CD4-positive, alpha-beta T cell (primary cell): Measurements from ENCODE around the gene RPLP1. TPM values are rescaled to one million over a fixed set of nuclear protein-coding genes. Genes with fewer than 3 reads are reported as not detected.

ENCODE experiments used
- ATAC-seq: fragments of 200-7000 bp; cut with Tn5 transposase; one replicate; pipeline ENCODE4 v1.10.0; 2022; ENCODE audit warnings: mild to moderate bottlenecking; ENCODE audit not compliant: poor library complexity
- CTCF ChIA-PET: fragments of 350-600 bp; sonication (Branson Sonifier 250); formaldehyde crosslinking; loops from one replicate; lab custom pipeline; 2021; ENCODE audit warnings: antibody characterized with exemption, inconsistent platforms; lab: Charles Lee
- POLR2A ChIA-PET: fragments of 350-600 bp; sonication (Branson Sonifier 250); formaldehyde crosslinking; loops from one replicate; lab custom pipeline; 2021; ENCODE audit warnings: antibody characterized with exemption, inconsistent platforms; lab: Charles Lee
- DNase-seq, 14 experiments: peaks; one replicate each; pipeline ENCODE4 v3.0.0-alpha.2; 2013 to 2020; ENCODE audit warnings: mixed read lengths in 2 of 14
- H3K27ac ChIP-seq, 2 donors: one replicate each; pipeline versions ENCODE4 v1.5.1 to v1.7.0; 2013; ENCODE audit warnings: low read length in 2 of 2, low read depth in 1 of 2, mild to moderate bottlenecking in 1 of 2
- H3K27me3 ChIP-seq, 2 experiments: 1 replicate in 1 of 2; 2 replicates in 1 of 2; pipeline versions ENCODE4 v1.6.1 to v1.7.0; 2013; ENCODE audit warnings: low read length in 2 of 2, control low read depth in 1 of 2, mild to moderate bottlenecking in 1 of 2, moderate library complexity in 1 of 2; ENCODE audit not compliant: insufficient read depth in 2 of 2, control insufficient read depth in 1 of 2
- H3K36me3 ChIP-seq: one replicate; pipeline ENCODE4 v1.6.1; 2013; ENCODE audit warnings: low read length, control low read depth; ENCODE audit not compliant: insufficient read depth
- H3K4me1 ChIP-seq: one replicate; pipeline ENCODE4 v1.6.1; 2013; ENCODE audit warnings: low read length, control low read depth; ENCODE audit not compliant: insufficient read depth
- H3K4me3 ChIP-seq: one replicate; pipeline ENCODE4 v1.5.1; 2013; ENCODE audit warnings: mild to moderate bottlenecking, low read length, moderate library complexity
- H3K9me3 ChIP-seq, 2 experiments: 1 replicate in 1 of 2; 2 replicates in 1 of 2; pipeline versions ENCODE4 v1.6.1 to v1.7.0; 2013; ENCODE audit warnings: low read length in 2 of 2, mild to moderate bottlenecking in 2 of 2, control low read depth in 1 of 2, moderate library complexity in 1 of 2; ENCODE audit not compliant: control insufficient read depth in 1 of 2, insufficient read depth in 1 of 2
- H3K27ac Mint-ChIP-seq: one replicate; pipeline ENCODE4 v1.8.0; 2020; ENCODE audit warnings: mixed read lengths
- H3K27me3 Mint-ChIP-seq: one replicate; pipeline ENCODE4 v1.8.0; 2021; ENCODE audit warnings: mixed read lengths
- H3K36me3 Mint-ChIP-seq: one replicate; pipeline ENCODE4 v1.8.0; 2021; ENCODE audit warnings: low read depth, mixed read lengths
- H3K4me1 Mint-ChIP-seq: one replicate; pipeline ENCODE4 v1.8.0; 2021; ENCODE audit warnings: low read depth, mixed read lengths
- H3K4me3 Mint-ChIP-seq: one replicate; pipeline ENCODE4 v1.8.0; 2020; ENCODE audit warnings: mild to moderate bottlenecking, mixed read lengths
- H3K9me3 Mint-ChIP-seq: one replicate; pipeline ENCODE4 v1.8.0; 2020; ENCODE audit warnings: mixed read lengths
- CTCF ChIP-seq: fragments of 200-600 bp; IDR thresholded peaks from one replicate; pipeline ENCODE4 v1.8.0; 2022; ENCODE audit warnings: antibody characterized with exemption, mild to moderate bottlenecking
- intact Hi-C, 2 experiments: fragments of 100-400 bp; cut with DNase I in 1 of 2; cut with micrococcal nuclease in 1 of 2; formaldehyde crosslinking; loops; one replicate each; pipeline versions ENCODE4 v1.15.1 to v1.9.0; 2023 to 2025; cut with DNase I, micrococcal nuclease
- total RNA-seq, 174 experiments: library from RNA in 2 of 174; stranded (reverse) in 2 of 174; gene quantifications; one replicate each; pipeline ENCODE4 v1.2.3 and lab custom pipeline; 2021 to 2026

RPLP1 gene
- total RNA-seq, 2 experiments from 2014 or later = 2,527 to 2,615 TPM

DNA sequence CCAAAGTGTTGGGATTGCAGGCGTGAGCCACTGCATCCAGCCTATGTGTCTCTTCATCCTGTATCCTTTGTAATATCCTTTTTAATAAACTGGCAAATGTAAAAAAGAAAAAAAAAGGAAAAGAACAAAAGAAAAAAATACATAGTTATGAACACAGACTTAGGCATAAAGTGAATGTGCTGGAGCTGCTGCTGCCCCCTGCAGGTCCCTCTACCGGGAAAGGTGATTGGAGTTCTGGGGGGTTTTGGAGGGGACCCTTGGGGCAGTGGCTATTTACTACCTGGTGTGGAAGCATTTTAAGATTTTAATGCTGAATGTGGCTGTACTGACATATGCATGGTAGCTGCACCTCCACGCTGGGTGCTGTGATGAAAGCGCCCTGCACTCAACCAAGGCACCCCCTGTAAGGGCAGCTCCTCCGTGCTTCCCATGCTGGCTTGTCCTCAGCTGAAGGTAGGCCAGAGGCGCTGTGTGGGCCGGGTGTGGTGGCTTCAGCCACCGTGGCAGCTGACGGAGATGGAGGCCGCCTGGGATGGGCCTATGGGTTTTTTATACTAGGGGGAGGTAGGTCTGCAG, 49.9 kb downstream of the RPLP1 start:
- H3K27me3 Mint-ChIP-seq = no peaks in the 10 kb centered on the region
- H3K4me3 Mint-ChIP-seq = no peak overlapping the region
- intact Hi-C loops = no loop called here

DNA sequence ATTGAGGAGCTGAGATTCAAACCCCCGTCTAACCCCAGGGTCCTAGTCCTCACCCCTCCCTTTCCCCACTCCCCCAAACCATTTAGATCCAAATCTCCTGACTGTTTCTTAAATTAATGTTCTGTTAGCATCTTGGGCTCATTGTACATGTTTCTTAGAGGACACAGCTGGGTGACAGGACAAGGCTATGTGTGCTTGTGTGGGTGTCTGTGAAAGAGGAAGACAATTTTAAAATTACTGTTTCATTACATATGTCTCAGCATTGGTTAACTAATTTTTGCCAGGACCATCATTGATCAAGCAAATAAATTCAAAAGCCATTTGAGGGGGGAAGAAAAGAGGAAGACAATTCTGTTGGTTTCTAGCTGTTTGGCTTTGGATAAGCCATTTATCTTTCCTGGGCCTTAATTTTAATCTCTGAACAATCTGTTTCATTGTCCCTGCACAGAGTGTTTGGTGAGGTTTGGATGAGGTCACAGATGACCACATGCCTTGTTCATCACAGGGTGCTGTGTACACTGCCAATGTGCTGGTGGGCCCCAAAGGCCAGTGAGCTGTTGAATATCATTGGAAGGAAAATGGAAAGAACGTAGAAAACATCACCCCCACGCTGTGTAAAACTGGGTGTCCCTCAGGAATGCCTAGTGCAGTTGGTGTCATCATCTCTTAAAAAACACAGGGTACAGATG, 51.9 kb downstream of the RPLP1 start:
- H3K4me3 Mint-ChIP-seq = no peak overlapping the region
- H3K27me3 Mint-ChIP-seq = no peaks in the 10 kb centered on the region
- ChIA-PET POLR2A (interaction anchor here (0.9 kb wide), 1 partner anchor 52 kb away, joined by 4 read pairs; the partner anchor contains the start of gene RPLP1), CTCF (no interaction called here)
- intact Hi-C loops = no loop called here
- Histone ChIP-seq H3K9me3 (no peaks in the 10 kb centered on the region), H3K27me3 (no peaks in the 10 kb centered on the region), H3K4me3 (no peak overlapping the region), H3K4me1 (no peaks in the 10 kb centered on the region), H3K27ac (no peak overlapping the region), H3K36me3 (no peaks in the 10 kb centered on the region)
- no peaks in the 10 kb centered on the region for H3K9me3 Mint-ChIP-seq
- TF ChIP-seq CTCF = no peak
- no peak overlapping the region for H3K27ac Mint-ChIP-seq
- no peaks in the 10 kb centered on the region for H3K36me3 Mint-ChIP-seq
- H3K4me1 Mint-ChIP-seq = no peaks in the 10 kb centered on the region
- DNase-seq (no peak), ATAC-seq (no peak)

More for the DNA sequence above, 49.9 kb downstream of the RPLP1 start:
- H3K4me1 ChIP-seq = no peaks in the 10 kb centered on the region
- TF ChIP-seq CTCF = no peak
- no peaks in the 10 kb centered on the region for H3K36me3 ChIP-seq
- H3K27ac ChIP-seq = no peak overlapping the region
- ChIA-PET POLR2A (no interaction called here), CTCF (no interaction called here)
- DNase-seq (no peak), ATAC-seq (no peak)
- H3K27me3 ChIP-seq = no peaks in the 10 kb centered on the region
- H3K9me3 ChIP-seq = no peaks in the 10 kb centered on the region
- Mint-ChIP-seq H3K36me3 (no peaks in the 10 kb centered on the region), H3K27ac (no peak overlapping the region), H3K9me3 (no peaks in the 10 kb centered on the region), H3K4me1 (no peaks in the 10 kb centered on the region)
- H3K4me3 ChIP-seq = no peak overlapping the region

Other genes starting within 250 kb of the RPLP1 start
- not detected for gene PAQR5, start 153.9 kb upstream of the RPLP1 start, total RNA-seq
- gene KIF23, start 38.5 kb upstream of the RPLP1 start, total RNA-seq = 1 to 10 TPM in 1 of 2 experiments, under 1 TPM in 1; 0.71 to 1.1 TPM